NT2/D1 (cell line): ENCODE measurements around the gene EHD1.

Experiments
- SUZ12 ChIP-seq: IDR thresholded peaks from 2 replicates; pipeline ENCODE4 v1.6.1; 2011; ENCODE audit not compliant: insufficient read length, insufficient read depth; ENCODE audit errors: extremely low read depth
- YY1 ChIP-seq: IDR thresholded peaks from 2 replicates; pipeline ENCODE4 v1.6.1; 2011; ENCODE audit not compliant: insufficient read length, insufficient read depth
- ZNF274 ChIP-seq: IDR thresholded peaks from 2 replicates; pipeline ENCODE4 v1.6.1; 2011; ENCODE audit warnings: mild to moderate bottlenecking, low read depth, low read length

DNA sequence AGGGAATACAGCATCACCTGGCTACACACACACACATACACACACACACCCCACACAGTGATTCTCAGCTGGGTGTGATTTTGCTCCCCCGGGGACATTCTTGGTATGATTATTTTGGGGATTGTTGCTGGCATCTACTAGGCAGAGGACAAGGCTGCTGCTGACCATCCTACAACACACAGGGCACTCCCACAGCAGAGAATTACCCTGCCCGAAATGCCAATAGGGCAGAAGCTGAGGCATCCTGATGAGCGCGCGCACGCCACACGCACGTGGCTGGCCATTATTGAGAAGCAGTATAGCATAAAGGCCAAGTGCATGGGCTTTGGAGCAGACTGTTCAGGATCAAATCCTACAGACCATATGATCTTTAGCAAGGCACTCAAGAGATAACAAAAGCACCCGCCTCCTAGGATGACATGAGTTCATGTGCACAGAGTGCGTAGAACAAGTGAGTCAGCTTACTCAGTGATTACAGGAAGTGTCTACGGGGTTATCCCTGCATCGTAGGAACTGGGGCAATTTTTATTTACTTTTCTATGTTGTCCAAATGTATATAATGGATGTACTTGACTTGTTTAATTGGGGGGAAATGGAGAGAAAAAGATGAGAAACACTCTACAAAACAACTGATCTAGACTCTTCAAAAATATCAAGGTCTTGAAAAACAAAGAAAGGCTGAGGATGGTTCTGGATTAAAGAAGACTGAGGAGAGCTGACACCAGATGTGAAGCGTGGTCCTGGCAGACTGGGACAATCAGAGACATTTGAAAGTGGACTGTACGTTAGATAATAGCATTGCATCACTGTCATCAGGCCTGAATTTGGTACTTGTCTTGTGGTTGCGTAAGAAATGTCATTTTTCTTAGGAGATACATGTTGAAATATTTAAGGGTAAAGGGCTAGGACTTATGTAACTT lies 7.2 kb upstream of the EHD1 start:
- no peak for TF ChIP-seq YY1
- no peak for TF ChIP-seq ZNF274
- TF ChIP-seq SUZ12 = no peak
